SK-N-SH (cell line): ENCODE data around the gene CEACAM3. TPM values are rescaled to one million over a fixed set of nuclear protein-coding genes. Genes with fewer than 3 reads are reported as not detected.

Experiments used
- CTCF ChIA-PET: fragments of 300-600, 350-600 bp; formaldehyde crosslinking; extraction: SDS; loops from one replicate; lab custom pipeline; 2021; lab: Yijun Ruan, JAX
- POLR2A ChIA-PET: fragments of 350-600 bp; sonication (Branson Sonifier 250); formaldehyde crosslinking; extraction: SDS; loops from one replicate; lab custom pipeline; 2020; ENCODE audit warnings: antibody characterized with exemption, inconsistent platforms; lab: Yijun Ruan, JAX
- DNase-seq: peaks from one replicate; pipeline ENCODE4 v3.0.0; 2012
- H2AFZ ChIP-seq: fragments of 200-600 bp; sonication (generic); 2 replicates; pipeline ENCODE4 v1.8.1; 2016; ENCODE audit warnings: antibody characterized with exemption, mild to moderate bottlenecking, low read depth
- H3F3A ChIP-seq: fragments of 200-600 bp; sonication (generic); replicated peaks from 2 replicates; pipeline ENCODE3; 2016; ENCODE audit warnings: antibody characterized with exemption, mild to moderate bottlenecking; ENCODE audit not compliant: insufficient read depth
- H3K27ac ChIP-seq, 2 experiments: fragments of 200-500 bp in 1 of 2; fragments of 200-600 bp in 1 of 2; sonication (Bioruptor generic) in 1 of 2; sonication (generic), shearing (Covaris generic) in 1 of 2; 2 replicates each; pipeline versions ENCODE4 v1.5.1 to v1.6.1; 2014 to 2016; ENCODE audit warnings: low read depth in 2 of 2, inconsistent platforms in 1 of 2, low read length in 1 of 2, mild to moderate bottlenecking in 1 of 2, mixed read lengths in 1 of 2
- H3K27me3 ChIP-seq: fragments of 200-600 bp; sonication (generic), shearing (Covaris generic); 2 replicates; pipeline ENCODE4 v1.6.1; 2016; ENCODE audit warnings: mixed run types; ENCODE audit not compliant: insufficient read depth
- H3K36me3 ChIP-seq, 2 experiments: fragments of 200-500 bp in 1 of 2; fragments of 200-600 bp in 1 of 2; sonication (Bioruptor generic) in 1 of 2; sonication (generic) in 1 of 2; replicated peaks in 1 of 2; 2 replicates each; pipeline versions ENCODE3 to v1.5.1; 2014 to 2016; ENCODE audit warnings: low read length in 1 of 2, mild to moderate bottlenecking in 1 of 2; ENCODE audit not compliant: insufficient read depth in 2 of 2, control insufficient read depth in 1 of 2
- H3K4me1 ChIP-seq, 2 experiments: fragments of 200-500 bp in 1 of 2; fragments of 200-600 bp in 1 of 2; sonication (Bioruptor generic) in 1 of 2; sonication (generic), shearing (Covaris generic) in 1 of 2; 2 replicates each; pipeline versions ENCODE4 v1.5.1 to v1.6.1; 2014 to 2016; ENCODE audit warnings: low read depth in 1 of 2, low read length in 1 of 2, mixed run types in 1 of 2; ENCODE audit not compliant: insufficient read depth in 2 of 2, control insufficient read depth in 1 of 2
- H3K4me2 ChIP-seq: fragments of 200-600 bp; sonication (generic), shearing (Covaris generic); 2 replicates; pipeline ENCODE4 v1.6.1; 2017; ENCODE audit warnings: mixed run types
- H3K4me3 ChIP-seq, 2 experiments: fragments of 200-500 bp in 1 of 2; fragments of 200-600 bp in 1 of 2; sonication (Bioruptor generic) in 1 of 2; sonication (generic), shearing (Covaris generic) in 1 of 2; 2 replicates each; pipeline versions ENCODE4 v1.5.1 to v1.8.1; 2014 to 2016; ENCODE audit warnings: low read depth in 2 of 2, inconsistent platforms in 1 of 2, low read length in 1 of 2, mild to moderate bottlenecking in 1 of 2, mixed read lengths in 1 of 2, moderate library complexity in 1 of 2
- H3K79me2 ChIP-seq: fragments of 200-600 bp; sonication (generic); 2 replicates; pipeline ENCODE4 v1.8.1; 2017; ENCODE audit warnings: mild to moderate bottlenecking; ENCODE audit not compliant: insufficient read depth
- H3K9ac ChIP-seq: fragments of 200-600 bp; sonication (generic); 2 replicates; pipeline ENCODE4 v1.6.1; 2017; ENCODE audit warnings: mixed run types
- H3K9me2 ChIP-seq: fragments of 200-600 bp; sonication (generic); 2 replicates; pipeline ENCODE4 v1.6.1; 2017; ENCODE audit warnings: mixed run types
- H3K9me3 ChIP-seq: fragments of 200-600 bp; sonication (generic); 2 replicates; pipeline ENCODE4 v1.6.1; 2017; ENCODE audit warnings: mixed run types, mild to moderate bottlenecking, moderate library complexity
- H4K20me1 ChIP-seq: fragments of 200-600 bp; sonication (generic); 2 replicates; pipeline ENCODE4 v1.6.1; 2017; ENCODE audit warnings: mild to moderate bottlenecking, mixed run types; ENCODE audit not compliant: insufficient read depth
- ELF1 ChIP-seq: IDR thresholded peaks from 2 replicates; pipeline ENCODE4 v1.4.0; 2012
- EZH2phosphoT487 ChIP-seq: fragments of 200-600 bp; sonication (generic); IDR thresholded peaks from 2 replicates; pipeline ENCODE4 v1.6.1; 2017; ENCODE audit warnings: low read depth, mixed run types, mild to moderate bottlenecking, antibody characterized with exemption, moderate library complexity, borderline replicate concordance
- FOSL2 ChIP-seq: IDR thresholded peaks from 2 replicates; pipeline ENCODE4 v1.4.0; 2012; ENCODE audit warnings: low read depth, mild to moderate bottlenecking, moderate library complexity, borderline replicate concordance
- FOXJ3 ChIP-seq: sonication (generic); formaldehyde crosslinking; IDR thresholded peaks from 2 replicates; pipeline ENCODE4 v1.5.1; 2020; ENCODE audit warnings: mild to moderate bottlenecking, missing genetic modification reagents
- GABPA ChIP-seq: IDR thresholded peaks from 2 replicates; pipeline ENCODE4 v1.4.0; 2012; ENCODE audit warnings: low read depth, mild to moderate bottlenecking
- GATA2 ChIP-seq: sonication (generic); formaldehyde crosslinking; IDR thresholded peaks from 2 replicates; pipeline ENCODE4 v1.5.0; 2020; ENCODE audit warnings: mild to moderate bottlenecking, missing genetic modification reagents
- JUND ChIP-seq: IDR thresholded peaks from 2 replicates; pipeline ENCODE4 v1.4.0; 2012
- MEF2A ChIP-seq: IDR thresholded peaks from 2 replicates; pipeline ENCODE4 v1.4.0; 2012; ENCODE audit warnings: low read depth, borderline replicate concordance
- SIN3A ChIP-seq: IDR thresholded peaks from 2 replicates; pipeline ENCODE4 v1.6.1; 2012; ENCODE audit warnings: low read depth, mild to moderate bottlenecking, low read length, moderate library complexity, borderline replicate concordance
- TAF1 ChIP-seq: IDR thresholded peaks from 2 replicates; pipeline ENCODE4 v1.6.1; 2012; ENCODE audit warnings: low read depth, mild to moderate bottlenecking, low read length, moderate library complexity, borderline replicate concordance
- TCF12 ChIP-seq: IDR thresholded peaks from 2 replicates; pipeline ENCODE4 v1.4.0; 2012
- WGBS: methylation state at CpG from one replicate; pipeline ENCODE4 v1.1.6; 2017; ENCODE audit warnings: low lambda C conversion rate; 5-methylcytosine and 5-hydroxymethylcytosine counted together
- polyA plus RNA-seq, 3 experiments: library from polyadenylated mRNA; depleted of rRNA; stranded (reverse); fragments of >200 nt; gene quantifications; 2 replicates each; pipeline ENCODE4 v1.2.3, GENCODE V29; 2012
- TF ChIP-seq, protein P1 (sequence below): fragments of 200-600 bp; sonication (generic); IDR thresholded peaks from 2 replicates; pipeline ENCODE4 v1.6.1; 2017; ENCODE audit warnings: antibody characterized with exemption, mild to moderate bottlenecking, moderate library complexity
- TF ChIP-seq, protein P2 (sequence below): IDR thresholded peaks from 2 replicates; pipeline ENCODE4; 2012
- TF ChIP-seq, protein P3 (sequence below): IDR thresholded peaks from 2 replicates; pipeline ENCODE4 v1.4.0; 2012; ENCODE audit warnings: low read depth, borderline replicate concordance
- TF ChIP-seq, protein P4 (sequence below): IDR thresholded peaks from 2 replicates; pipeline ENCODE4 v1.4.0; 2012; ENCODE audit warnings: low read depth, borderline replicate concordance

Gene CEACAM3
- polyA plus RNA-seq, 1 of the 3 experiments (the other 2 are of a cell fraction), result not detected

DNA sequence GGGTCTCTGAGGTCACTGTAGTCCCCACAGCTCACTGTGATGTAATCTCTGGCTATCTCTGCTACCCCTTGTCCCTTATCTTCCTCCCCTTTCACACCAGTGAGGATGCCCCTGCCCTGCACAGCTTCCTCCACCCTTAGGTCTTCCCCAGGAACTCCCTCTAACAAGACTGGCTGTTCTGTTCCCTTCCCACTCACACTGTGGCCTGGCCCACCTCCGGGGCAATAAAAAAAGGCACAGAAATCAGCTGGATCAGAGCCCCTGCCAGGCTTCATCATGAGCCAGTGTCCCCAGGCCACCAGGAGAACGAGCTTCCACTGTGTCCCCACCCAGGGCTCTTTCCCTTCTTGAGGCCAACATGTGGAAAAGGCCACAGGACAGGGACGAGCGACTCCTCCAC is 4.6 kb downstream of the CEACAM3 start:
- no peak for DNase-seq
- Histone ChIP-seq H3K36me3 (no peaks in the 10 kb centered on the region), H3K4me1 (no peaks in the 10 kb centered on the region), H2AFZ (no peak overlapping the region), H3K9ac (no peak overlapping the region), H3K4me3 (no peak overlapping the region), H3K9me3 (no peaks in the 10 kb centered on the region), H3K27ac (no peak overlapping the region), H3K27me3 (peaks cover 38% of the 10 kb centered on the region; the same call in 1 of the 2 replicates), H4K20me1 (no peaks in the 10 kb centered on the region), H3F3A (no peaks in the 10 kb centered on the region), H3K79me2 (no peaks in the 10 kb centered on the region), H3K4me2 (no peak overlapping the region), H3K9me2 (no peaks in the 10 kb centered on the region)
- 8% methylated on average over 4 of the region's 4 CpGs for WGBS
- TF ChIP-seq FOSL2 (no peak), EZH2phosphoT487 (no peak), TAF1 (no peak), FOXJ3 (CRISPR knock-in tag) (no peak), ELF1 (no peak), TCF12 (no peak), MEF2A (no peak), GATA2 (CRISPR knock-in tag) (no peak), SIN3A (no peak), JUND (no peak), GABPA (no peak)
- TF ChIP-seq, protein P1, sequence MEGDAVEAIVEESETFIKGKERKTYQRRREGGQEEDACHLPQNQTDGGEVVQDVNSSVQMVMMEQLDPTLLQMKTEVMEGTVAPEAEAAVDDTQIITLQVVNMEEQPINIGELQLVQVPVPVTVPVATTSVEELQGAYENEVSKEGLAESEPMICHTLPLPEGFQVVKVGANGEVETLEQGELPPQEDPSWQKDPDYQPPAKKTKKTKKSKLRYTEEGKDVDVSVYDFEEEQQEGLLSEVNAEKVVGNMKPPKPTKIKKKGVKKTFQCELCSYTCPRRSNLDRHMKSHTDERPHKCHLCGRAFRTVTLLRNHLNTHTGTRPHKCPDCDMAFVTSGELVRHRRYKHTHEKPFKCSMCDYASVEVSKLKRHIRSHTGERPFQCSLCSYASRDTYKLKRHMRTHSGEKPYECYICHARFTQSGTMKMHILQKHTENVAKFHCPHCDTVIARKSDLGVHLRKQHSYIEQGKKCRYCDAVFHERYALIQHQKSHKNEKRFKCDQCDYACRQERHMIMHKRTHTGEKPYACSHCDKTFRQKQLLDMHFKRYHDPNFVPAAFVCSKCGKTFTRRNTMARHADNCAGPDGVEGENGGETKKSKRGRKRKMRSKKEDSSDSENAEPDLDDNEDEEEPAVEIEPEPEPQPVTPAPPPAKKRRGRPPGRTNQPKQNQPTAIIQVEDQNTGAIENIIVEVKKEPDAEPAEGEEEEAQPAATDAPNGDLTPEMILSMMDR, result no peak
- TF ChIP-seq, protein P2, sequence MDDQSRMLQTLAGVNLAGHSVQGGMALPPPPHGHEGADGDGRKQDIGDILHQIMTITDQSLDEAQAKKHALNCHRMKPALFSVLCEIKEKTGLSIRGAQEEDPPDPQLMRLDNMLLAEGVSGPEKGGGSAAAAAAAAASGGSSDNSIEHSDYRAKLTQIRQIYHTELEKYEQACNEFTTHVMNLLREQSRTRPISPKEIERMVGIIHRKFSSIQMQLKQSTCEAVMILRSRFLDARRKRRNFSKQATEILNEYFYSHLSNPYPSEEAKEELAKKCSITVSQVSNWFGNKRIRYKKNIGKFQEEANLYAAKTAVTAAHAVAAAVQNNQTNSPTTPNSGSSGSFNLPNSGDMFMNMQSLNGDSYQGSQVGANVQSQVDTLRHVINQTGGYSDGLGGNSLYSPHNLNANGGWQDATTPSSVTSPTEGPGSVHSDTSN, result no peak
- TF ChIP-seq, protein P3, sequence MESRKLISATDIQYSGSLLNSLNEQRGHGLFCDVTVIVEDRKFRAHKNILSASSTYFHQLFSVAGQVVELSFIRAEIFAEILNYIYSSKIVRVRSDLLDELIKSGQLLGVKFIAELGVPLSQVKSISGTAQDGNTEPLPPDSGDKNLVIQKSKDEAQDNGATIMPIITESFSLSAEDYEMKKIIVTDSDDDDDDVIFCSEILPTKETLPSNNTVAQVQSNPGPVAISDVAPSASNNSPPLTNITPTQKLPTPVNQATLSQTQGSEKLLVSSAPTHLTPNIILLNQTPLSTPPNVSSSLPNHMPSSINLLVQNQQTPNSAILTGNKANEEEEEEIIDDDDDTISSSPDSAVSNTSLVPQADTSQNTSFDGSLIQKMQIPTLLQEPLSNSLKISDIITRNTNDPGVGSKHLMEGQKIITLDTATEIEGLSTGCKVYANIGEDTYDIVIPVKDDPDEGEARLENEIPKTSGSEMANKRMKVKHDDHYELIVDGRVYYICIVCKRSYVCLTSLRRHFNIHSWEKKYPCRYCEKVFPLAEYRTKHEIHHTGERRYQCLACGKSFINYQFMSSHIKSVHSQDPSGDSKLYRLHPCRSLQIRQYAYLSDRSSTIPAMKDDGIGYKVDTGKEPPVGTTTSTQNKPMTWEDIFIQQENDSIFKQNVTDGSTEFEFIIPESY, result no peak
- TF ChIP-seq, protein P4, sequence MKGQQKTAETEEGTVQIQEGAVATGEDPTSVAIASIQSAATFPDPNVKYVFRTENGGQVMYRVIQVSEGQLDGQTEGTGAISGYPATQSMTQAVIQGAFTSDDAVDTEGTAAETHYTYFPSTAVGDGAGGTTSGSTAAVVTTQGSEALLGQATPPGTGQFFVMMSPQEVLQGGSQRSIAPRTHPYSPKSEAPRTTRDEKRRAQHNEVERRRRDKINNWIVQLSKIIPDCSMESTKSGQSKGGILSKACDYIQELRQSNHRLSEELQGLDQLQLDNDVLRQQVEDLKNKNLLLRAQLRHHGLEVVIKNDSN, result no peak
- ChIA-PET CTCF (interaction anchor here (1.4 to 1.6 kb wide), 3 partner anchors 8 to 34 kb away, joined by 4 to 11 read pairs (median 5); no protein-coding TSS in a partner anchor), POLR2A (no interaction called here)
